Measurements from ENCODE around the gene C12orf42. TPM values are rescaled to one million over a fixed set of nuclear protein-coding genes. Genes with fewer than 3 reads are reported as not detected.

The C12orf42 gene
- total RNA-seq, 2 donors from 2014 or later, result not detected

DNA sequence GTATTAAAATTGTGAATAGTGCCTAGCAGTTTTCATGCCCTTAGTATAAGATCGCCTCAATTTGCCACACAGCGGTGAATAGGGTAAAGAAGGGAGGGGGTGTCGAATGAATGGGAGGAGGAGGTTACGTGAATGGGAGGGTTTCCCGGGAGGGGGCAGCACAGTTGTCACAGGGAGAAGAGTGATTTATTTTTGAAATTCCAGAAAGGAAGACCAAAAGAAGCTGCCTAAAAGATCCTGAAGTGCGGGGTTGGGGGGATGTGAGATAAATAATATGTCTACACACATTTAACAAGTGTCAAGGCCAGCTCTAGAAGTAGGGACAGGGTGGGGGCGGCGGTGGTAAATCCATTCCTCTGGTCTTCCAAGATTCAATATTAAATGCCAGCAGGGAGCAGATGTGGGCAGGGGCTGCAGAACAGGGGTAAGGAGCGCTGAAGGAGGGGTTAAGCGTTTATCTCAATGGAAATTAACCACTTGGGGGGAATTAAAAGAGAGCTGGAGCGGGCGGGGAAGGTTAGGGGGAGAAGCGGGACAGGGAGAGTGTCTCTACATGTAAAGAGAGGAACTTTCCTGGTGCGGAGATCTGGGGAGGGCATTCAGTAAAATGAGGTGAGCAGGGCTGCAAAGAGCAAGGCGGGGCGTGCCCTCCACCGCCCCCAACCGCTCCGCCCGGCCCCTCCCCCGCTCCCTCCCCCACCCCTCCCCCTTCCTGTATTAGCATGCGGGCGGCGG lies 867 bp downstream of the C12orf42 start:
- H3K27me3 ChIP-seq (replicated peaks; ENCODE audit: insufficient read depth), result no peaks in the 10 kb centered on the region
- no peak for DNase-seq (ENCODE audit: low spot score)
- TF ChIP-seq, protein P1, sequence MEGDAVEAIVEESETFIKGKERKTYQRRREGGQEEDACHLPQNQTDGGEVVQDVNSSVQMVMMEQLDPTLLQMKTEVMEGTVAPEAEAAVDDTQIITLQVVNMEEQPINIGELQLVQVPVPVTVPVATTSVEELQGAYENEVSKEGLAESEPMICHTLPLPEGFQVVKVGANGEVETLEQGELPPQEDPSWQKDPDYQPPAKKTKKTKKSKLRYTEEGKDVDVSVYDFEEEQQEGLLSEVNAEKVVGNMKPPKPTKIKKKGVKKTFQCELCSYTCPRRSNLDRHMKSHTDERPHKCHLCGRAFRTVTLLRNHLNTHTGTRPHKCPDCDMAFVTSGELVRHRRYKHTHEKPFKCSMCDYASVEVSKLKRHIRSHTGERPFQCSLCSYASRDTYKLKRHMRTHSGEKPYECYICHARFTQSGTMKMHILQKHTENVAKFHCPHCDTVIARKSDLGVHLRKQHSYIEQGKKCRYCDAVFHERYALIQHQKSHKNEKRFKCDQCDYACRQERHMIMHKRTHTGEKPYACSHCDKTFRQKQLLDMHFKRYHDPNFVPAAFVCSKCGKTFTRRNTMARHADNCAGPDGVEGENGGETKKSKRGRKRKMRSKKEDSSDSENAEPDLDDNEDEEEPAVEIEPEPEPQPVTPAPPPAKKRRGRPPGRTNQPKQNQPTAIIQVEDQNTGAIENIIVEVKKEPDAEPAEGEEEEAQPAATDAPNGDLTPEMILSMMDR (IDR thresholded peaks at IDR 0.05), result no peak
- no peaks in the 10 kb centered on the region for H3K9me3 ChIP-seq
- H3K27ac ChIP-seq, result no peak overlapping the region
- peaks cover 4 to 9% of the 10 kb centered on the region in 2 donors for H3K4me1 ChIP-seq (ENCODE audit: control insufficient read depth in 1 of 2, low read depth in 2 of 2)
- peak overlapping the region; percentile 59 for H3K4me3 ChIP-seq
- H3K36me3 ChIP-seq, result no peaks in the 10 kb centered on the region
- no peak for ATAC-seq (ENCODE audit: insufficient number of reproducible peaks, low FRiP score, low read depth)

DNA sequence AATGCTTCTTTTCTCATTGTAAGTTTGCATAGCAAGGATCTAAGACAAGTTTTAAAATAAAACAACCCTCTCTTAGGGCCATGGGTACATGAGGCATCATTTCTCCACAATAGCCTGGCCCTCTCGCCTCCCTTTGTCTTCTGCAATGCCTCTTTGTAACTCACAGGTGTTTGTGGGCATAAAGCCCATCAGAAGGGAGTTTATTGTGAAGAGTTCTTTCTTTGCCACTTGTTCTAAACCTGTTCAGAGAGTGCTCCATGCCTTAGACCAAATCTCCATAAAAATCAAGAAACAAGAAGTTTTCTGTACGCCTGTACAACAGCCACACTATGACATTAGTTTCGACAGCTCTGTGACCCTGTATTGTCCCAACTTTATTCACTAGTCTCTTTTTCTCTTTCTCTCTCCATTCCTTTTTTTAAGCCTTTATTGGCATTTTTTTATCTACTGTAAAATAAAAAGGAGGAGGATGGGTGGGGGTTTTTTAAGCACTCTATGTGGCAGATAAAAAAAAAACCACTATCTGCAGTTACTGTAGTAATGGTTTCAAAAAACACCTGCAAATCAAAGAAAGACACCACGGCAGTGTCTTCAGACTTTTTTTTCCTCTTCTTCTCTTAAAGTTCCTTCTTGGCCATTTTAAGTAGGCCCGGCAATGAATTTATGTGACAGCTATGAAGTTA lies 1.6 kb downstream of the C12orf42 start:
- Histone ChIP-seq H3K27me3 (replicated peaks; ENCODE audit: insufficient read depth) (no peaks in the 10 kb centered on the region), H3K27ac (no peak overlapping the region), H3K4me3 (no peak overlapping the region), H3K9me3 (no peaks in the 10 kb centered on the region), H3K36me3 (no peaks in the 10 kb centered on the region), H3K4me1 (ENCODE audit: control insufficient read depth in 1 of 2, low read depth in 2 of 2) (peaks cover 4 to 9% of the 10 kb centered on the region in 2 donors)
- TF ChIP-seq, protein P1 (IDR thresholded peaks at IDR 0.05), result no peak
- ATAC-seq (ENCODE audit: insufficient number of reproducible peaks, low FRiP score, low read depth), result no peak
- no peak for DNase-seq (ENCODE audit: low spot score)

DNA sequence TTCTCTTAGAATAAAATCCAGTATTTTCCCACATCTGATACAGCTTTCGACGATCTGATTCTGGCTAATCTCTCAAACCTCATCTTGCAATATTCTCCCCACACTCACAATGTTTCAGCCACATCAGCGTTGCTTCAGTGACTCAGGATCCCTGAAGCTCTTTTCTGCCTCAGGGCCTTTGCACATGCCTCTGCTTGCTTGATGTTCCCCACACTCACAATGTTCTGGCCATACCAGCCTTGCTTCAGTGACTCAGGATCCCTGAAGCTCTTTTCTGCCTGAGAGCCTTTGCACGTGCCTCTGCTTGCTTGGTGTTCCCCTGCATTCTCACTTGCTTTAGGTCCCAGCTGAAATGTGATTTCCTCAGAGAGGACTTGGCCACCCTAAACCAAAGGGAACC lies 2.6 kb downstream of the C12orf42 start:
- TF ChIP-seq, protein P1 (IDR thresholded peaks at IDR 0.05), result no peak
- no peak for ATAC-seq (ENCODE audit: insufficient number of reproducible peaks, low FRiP score, low read depth)
- no peak overlapping the region for H3K27ac ChIP-seq
- no peak overlapping the region for H3K4me3 ChIP-seq
- no peaks in the 10 kb centered on the region for H3K27me3 ChIP-seq (replicated peaks; ENCODE audit: insufficient read depth)
- H3K9me3 ChIP-seq, result no peaks in the 10 kb centered on the region
- no peak for DNase-seq (ENCODE audit: low spot score)
- H3K36me3 ChIP-seq, result no peaks in the 10 kb centered on the region
- peaks cover 4 to 9% of the 10 kb centered on the region in 2 donors for H3K4me1 ChIP-seq (ENCODE audit: control insufficient read depth in 1 of 2, low read depth in 2 of 2)

GRCh38 chr12:103482365-103482764 lies 13.4 kb downstream of the C12orf42 start:
- H3K36me3 ChIP-seq, result no peaks in the 10 kb centered on the region
- peaks cover 5% of the 10 kb centered on the region for H3K9me3 ChIP-seq
- H3K4me1 ChIP-seq (ENCODE audit: control insufficient read depth in 1 of 2, low read depth in 2 of 2), result no peaks in the 10 kb centered on the region
- TF ChIP-seq, protein P1 (IDR thresholded peaks at IDR 0.05), result no peak
- ATAC-seq (ENCODE audit: insufficient number of reproducible peaks, low FRiP score, low read depth), result no peak
- H3K27ac ChIP-seq, result no peak overlapping the region
- no peaks in the 10 kb centered on the region for H3K27me3 ChIP-seq (replicated peaks; ENCODE audit: insufficient read depth)
- no peak for DNase-seq (ENCODE audit: low spot score)
- H3K4me3 ChIP-seq, result no peak overlapping the region

DNA sequence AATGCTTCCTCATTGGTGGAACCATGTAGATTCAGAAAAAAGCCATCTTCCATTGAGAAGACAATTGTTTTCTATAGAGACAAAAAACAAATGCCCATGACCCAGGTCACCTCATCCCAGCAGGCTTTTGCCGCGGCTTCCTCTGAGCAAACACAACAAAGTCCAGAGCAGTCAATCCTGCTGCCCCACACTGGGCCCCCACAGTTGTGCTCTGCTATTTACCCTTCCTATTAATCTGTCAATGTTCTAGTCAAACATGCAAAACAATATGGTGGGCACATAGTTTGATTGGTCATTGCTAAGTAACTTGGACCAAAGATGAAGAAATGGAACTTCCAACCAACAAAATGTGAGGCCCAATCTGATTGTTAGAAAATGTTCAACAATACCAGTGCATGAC lies 20.7 kb downstream of the C12orf42 start:
- Histone ChIP-seq H3K9me3 (peaks cover 5% of the 10 kb centered on the region), H3K4me3 (no peak overlapping the region), H3K27me3 (replicated peaks; ENCODE audit: insufficient read depth) (no peaks in the 10 kb centered on the region), H3K36me3 (no peaks in the 10 kb centered on the region), H3K4me1 (ENCODE audit: control insufficient read depth in 1 of 2, low read depth in 2 of 2) (no peaks in the 10 kb centered on the region), H3K27ac (no peak overlapping the region)
- no peak for DNase-seq (ENCODE audit: low spot score)
- TF ChIP-seq, protein P1 (IDR thresholded peaks at IDR 0.05), result no peak
- ATAC-seq (ENCODE audit: insufficient number of reproducible peaks, low FRiP score, low read depth), result no peak
